Adrenal gland (tissue), 12 donors: ENCODE measurements around the gene STAT3. TPM values are rescaled to one million over a fixed set of nuclear protein-coding genes. Genes with fewer than 3 reads are reported as not detected.
"Not testable (repeated sequence)": the region's sequence is repeated elsewhere in the genome, so short reads cannot be mapped to it uniquely, and the experiment has no call there.

Experiments
- DNase-seq, 7 donors: peaks; one replicate each; pipeline ENCODE4 v3.0.0-alpha.2; 2019 to 2020
- H3K27ac ChIP-seq, 5 donors: fragments of 200-600 bp; sonication (generic) in 4 of 5; 1 replicate in 3 of 5; 2 replicates in 2 of 5; pipeline versions ENCODE4 v1.5.1 to v1.8.0; 2016 to 2020; ENCODE audit warnings: mild to moderate bottlenecking in 1 of 5
- H3K27me3 ChIP-seq: fragments of 200-600 bp; 2 replicates; pipeline ENCODE4 v1.8.0; 2021
- H3K36me3 ChIP-seq, 2 donors: fragments of 200-600 bp; replicated peaks in 1 of 2; 1 replicate in 1 of 2; 2 replicates in 1 of 2; pipeline versions ENCODE4 v1.5.1 to v1.8.0; 2018 to 2022
- H3K4me1 ChIP-seq, 2 donors: fragments of 200-600 bp; replicated peaks in 1 of 2; 1 replicate in 1 of 2; 2 replicates in 1 of 2; pipeline versions ENCODE4 v1.5.1 to v1.8.0; 2018 to 2021
- H3K4me3 ChIP-seq, 4 donors: fragments of 200-600 bp; sonication (generic) in 3 of 4; one replicate each; pipeline ENCODE4 v1.5.1; 2016 to 2018
- H3K9me3 ChIP-seq, 3 donors: fragments of 200-600 bp; sonication (generic) in 1 of 3; replicated peaks in 1 of 3; 1 replicate in 2 of 3; 2 replicates in 1 of 3; pipeline versions ENCODE4 v1.5.1 to v1.8.0; 2016 to 2021
- POLR2A ChIP-seq, 2 donors: fragments of 450-650 bp; IDR thresholded peaks; one replicate each; pipeline ENCODE4 v1.6.1; 2017; ENCODE audit warnings: antibody characterized with exemption in 2 of 2, mild to moderate bottlenecking in 2 of 2, moderate library complexity in 1 of 2
- WGBS, 4 donors: extraction: QIAGEN DNeasy Blood & Tissue Kit in 2 of 4; methylation state at CpG; one replicate each; pipeline versions ENCODE4 v1.1.5 to v1.1.7; 2013 to 2017; 5-methylcytosine and 5-hydroxymethylcytosine counted together
- intact Hi-C, 2 donors: fragments of 100-400 bp; cut with DNase I; formaldehyde crosslinking; loops; one replicate each; pipeline versions ENCODE4 v1.14.1 to v1.15.0; 2022 to 2023
- polyA plus RNA-seq, 3 donors: library from polyadenylated mRNA; stranded (reverse); fragments of 200-250 nt in 2 of 3; fragments of 350-450 nt in 1 of 3; fragmentation: Illumina TruSeq in 1 of 3; extraction: RNeasy Lipid Tissue Mini Kit (QIAGEN cat#74804) in 1 of 3; gene quantifications; one replicate each; pipeline ENCODE4 v1.2.3, GENCODE V29; 2013 to 2014
- total RNA-seq, 9 donors: library from RNA; depleted of rRNA in 4 of 9; stranded (reverse); fragments of >200 nt in 4 of 9; fragments of 120-200 nt in 1 of 9; fragmentation: NEBNext Ultra II Directional in 1 of 9; extraction: Animal tissue kit (Norgen Biotek cat#: 25700) in 1 of 9; gene quantifications; one replicate each; pipeline versions ENCODE4 v1.1.0 to v1.2.4, GENCODE V29; 2013 to 2023
- TF ChIP-seq, protein P1 (sequence below), 6 experiments: fragments of 450-650 bp in 4 of 6; fragments of 200-600 bp in 2 of 6; sonication (generic) in 1 of 6; IDR thresholded peaks; 1 replicate in 5 of 6; 2 replicates in 1 of 6; pipeline versions ENCODE4 v1.5.1 to v1.8.0; 2016 to 2021; ENCODE audit warnings: antibody characterized with exemption in 6 of 6, mild to moderate bottlenecking in 2 of 6, moderate library complexity in 1 of 6
- donor health status: healthy with polysubstance abuse.
- donor health status: Bipolar disorder and iron deficiency.
- donor health status: DM: yes; HTN: yes; CAD: no.
- donor health status: DM: no; HTN: no; CAD: no.
- donor health status: DM: no; HTN: no; CAD: no.
- donor health status: DM: yes; HTN: yes; CAD: no.

The STAT3 gene
- total and polyA plus RNA-seq, 12 donors, result 31.0 to 282 (median 160) TPM

- intact Hi-C loops, result no loop called here
- DNase-seq, result peak in 1 of 7 donors; percentile 45
- Histone ChIP-seq H3K27me3 (no peaks in the 10 kb centered on the region), H3K27ac (peak overlapping the region in 4 of 5 donors; percentile 70 to 88 (median 82)), H3K36me3 (no peaks in the 10 kb centered on the region), H3K9me3 (no peaks in the 10 kb centered on the region), H3K4me1 (peaks cover 33 to 80% of the 10 kb centered on the region in 2 donors), H3K4me3 (peak overlapping the region in 2 of 4 donors; percentile 7 to 47)
- 4 to 8% (median 6%) methylated on average over 6 of the region's 6 CpGs for WGBS, 4 donors
- TF ChIP-seq POLR2A (IDR thresholded peaks at IDR 0.05), result peak in 1 of 2 donors; percentile 9
- TF ChIP-seq, protein P1, sequence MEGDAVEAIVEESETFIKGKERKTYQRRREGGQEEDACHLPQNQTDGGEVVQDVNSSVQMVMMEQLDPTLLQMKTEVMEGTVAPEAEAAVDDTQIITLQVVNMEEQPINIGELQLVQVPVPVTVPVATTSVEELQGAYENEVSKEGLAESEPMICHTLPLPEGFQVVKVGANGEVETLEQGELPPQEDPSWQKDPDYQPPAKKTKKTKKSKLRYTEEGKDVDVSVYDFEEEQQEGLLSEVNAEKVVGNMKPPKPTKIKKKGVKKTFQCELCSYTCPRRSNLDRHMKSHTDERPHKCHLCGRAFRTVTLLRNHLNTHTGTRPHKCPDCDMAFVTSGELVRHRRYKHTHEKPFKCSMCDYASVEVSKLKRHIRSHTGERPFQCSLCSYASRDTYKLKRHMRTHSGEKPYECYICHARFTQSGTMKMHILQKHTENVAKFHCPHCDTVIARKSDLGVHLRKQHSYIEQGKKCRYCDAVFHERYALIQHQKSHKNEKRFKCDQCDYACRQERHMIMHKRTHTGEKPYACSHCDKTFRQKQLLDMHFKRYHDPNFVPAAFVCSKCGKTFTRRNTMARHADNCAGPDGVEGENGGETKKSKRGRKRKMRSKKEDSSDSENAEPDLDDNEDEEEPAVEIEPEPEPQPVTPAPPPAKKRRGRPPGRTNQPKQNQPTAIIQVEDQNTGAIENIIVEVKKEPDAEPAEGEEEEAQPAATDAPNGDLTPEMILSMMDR (IDR thresholded peaks at IDR 0.05), result no peak
Measured at GRCh38 chr17:42378959-42379594, 9.2 kb downstream of the STAT3 start.

DNA sequence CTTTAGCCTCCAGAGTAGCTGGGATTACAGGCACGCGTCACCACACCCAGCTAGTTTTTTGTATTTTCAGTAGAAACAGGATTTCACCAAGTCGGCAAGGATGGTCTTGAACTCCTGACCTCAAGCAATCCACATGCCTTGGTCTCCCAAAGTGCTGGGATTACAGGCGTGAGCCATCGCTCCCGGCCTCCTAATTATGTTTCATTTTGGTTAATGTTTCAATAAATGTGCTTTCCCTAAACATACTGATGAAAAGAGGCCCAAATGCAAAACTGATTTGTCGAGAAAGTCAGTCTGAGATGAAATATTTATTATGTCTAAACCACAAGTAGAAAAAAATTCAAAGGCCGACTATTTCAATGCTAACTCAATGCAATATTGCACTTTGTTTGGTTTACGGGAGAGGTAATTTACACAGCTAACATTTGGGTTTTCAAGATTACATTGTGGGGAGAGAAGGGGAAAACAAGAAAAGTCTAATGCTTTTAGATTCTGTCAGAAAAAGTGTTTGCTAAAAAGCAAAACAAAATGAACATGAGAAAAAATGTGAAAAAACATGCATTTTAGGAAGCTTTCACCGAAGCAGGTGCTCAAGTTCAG, 9.8 kb downstream of the STAT3 start:
- Histone ChIP-seq H3K4me3 (peak overlapping the region in 2 of 4 donors; percentile 7 to 47), H3K36me3 (no peaks in the 10 kb centered on the region), H3K9me3 (no peaks in the 10 kb centered on the region), H3K27me3 (no peaks in the 10 kb centered on the region), H3K27ac (peak overlapping the region in 4 of 5 donors; percentile 70 to 88 (median 82)), H3K4me1 (peaks cover 33 to 76% of the 10 kb centered on the region in 2 donors)
- TF ChIP-seq, protein P1 (IDR thresholded peaks at IDR 0.05), result no peak
- no peak for TF ChIP-seq POLR2A (IDR thresholded peaks at IDR 0.05)
- DNase-seq, result peak in 1 of 7 donors; percentile 50
- WGBS, 4 donors, result 51 to 57% (median 54%) methylated on average over 10 of the region's 10 CpGs
- intact Hi-C loops, result no loop called here

- H3K27ac ChIP-seq, result no peak overlapping the region
- no peak overlapping the region for H3K4me3 ChIP-seq
- peaks cover 0 to 9% of the 10 kb centered on the region in 2 donors for H3K36me3 ChIP-seq
- H3K9me3 ChIP-seq, result no peaks in the 10 kb centered on the region
- H3K4me1 ChIP-seq, result peaks cover 12 to 32% of the 10 kb centered on the region in 2 donors
- 87 to 96% (median 93%) methylated on average over 1 of the region's 1 CpG for whole genome bisulfite sequencing, 4 donors
- H3K27me3 ChIP-seq, result no peaks in the 10 kb centered on the region
- DNase-seq, result no peak
- intact Hi-C loops, result no loop called here
- TF ChIP-seq, protein P1 (IDR thresholded peaks at IDR 0.05), result no peak
- no peak for TF ChIP-seq POLR2A (IDR thresholded peaks at IDR 0.05)
Measured at GRCh38 chr17:42373896-42374295, 14.3 kb downstream of the STAT3 start.

DNA sequence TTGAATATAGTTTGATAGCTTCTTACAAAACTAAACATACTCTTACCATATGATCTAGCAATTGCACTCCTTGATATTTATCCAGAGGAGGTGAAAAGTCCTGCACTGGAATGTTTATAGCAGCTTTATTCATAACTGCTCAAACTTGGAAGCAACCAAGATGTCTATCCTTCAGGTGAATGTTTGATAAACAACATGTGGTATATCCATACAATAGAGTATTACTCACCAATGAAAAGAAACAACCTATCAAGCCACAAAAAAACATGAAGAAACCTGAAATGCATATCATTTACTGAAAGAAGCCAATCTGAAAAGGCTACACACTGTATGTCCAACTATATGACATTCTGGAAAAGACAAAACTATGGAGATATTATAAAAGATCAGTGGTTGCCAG, 16.1 kb downstream of the STAT3 start:
- no peak for DNase-seq
- Histone ChIP-seq H3K4me3 (no peak overlapping the region), H3K27me3 (no peaks in the 10 kb centered on the region), H3K9me3 (no peaks in the 10 kb centered on the region), H3K36me3 (peaks cover 0 to 9% of the 10 kb centered on the region in 2 donors), H3K27ac (no peak overlapping the region), H3K4me1 (peaks cover 10 to 29% of the 10 kb centered on the region in 2 donors)
- TF ChIP-seq, protein P1 (IDR thresholded peaks at IDR 0.05), result no peak
- no peak for TF ChIP-seq POLR2A (IDR thresholded peaks at IDR 0.05)
- intact Hi-C loops, result no loop called here

GRCh38 chr17:42368797-42369561, 19.3 kb downstream of the STAT3 start:
- H3K9me3 ChIP-seq, DNase-seq, H3K27ac ChIP-seq, intact Hi-C loops, H3K27me3 ChIP-seq, H3K36me3 ChIP-seq, H3K4me3 ChIP-seq: not testable (repeated sequence)
- H3K4me1 ChIP-seq, result peaks cover 19 to 46% of the 10 kb centered on the region in 2 donors
- 78 to 84% (median 80%) methylated on average over 12 of the region's 12 CpGs for WGBS, 4 donors

GRCh38 chr17:42368310-42368709, 19.9 kb downstream of the STAT3 start:
- H3K4me3 ChIP-seq, H3K36me3 ChIP-seq, H3K9me3 ChIP-seq, H3K27ac ChIP-seq, intact Hi-C loops, H3K27me3 ChIP-seq: not testable (repeated sequence)
- WGBS, 4 donors, result 58 to 64% (median 60%) methylated on average over 5 of the region's 5 CpGs
- peak in 1 of 7 donors; percentile 52 for DNase-seq
- H3K4me1 ChIP-seq, result peaks cover 19 to 53% of the 10 kb centered on the region in 2 donors
